Measurements from ENCODE around the gene NPBWR2.

Gene NPBWR2

DNA sequence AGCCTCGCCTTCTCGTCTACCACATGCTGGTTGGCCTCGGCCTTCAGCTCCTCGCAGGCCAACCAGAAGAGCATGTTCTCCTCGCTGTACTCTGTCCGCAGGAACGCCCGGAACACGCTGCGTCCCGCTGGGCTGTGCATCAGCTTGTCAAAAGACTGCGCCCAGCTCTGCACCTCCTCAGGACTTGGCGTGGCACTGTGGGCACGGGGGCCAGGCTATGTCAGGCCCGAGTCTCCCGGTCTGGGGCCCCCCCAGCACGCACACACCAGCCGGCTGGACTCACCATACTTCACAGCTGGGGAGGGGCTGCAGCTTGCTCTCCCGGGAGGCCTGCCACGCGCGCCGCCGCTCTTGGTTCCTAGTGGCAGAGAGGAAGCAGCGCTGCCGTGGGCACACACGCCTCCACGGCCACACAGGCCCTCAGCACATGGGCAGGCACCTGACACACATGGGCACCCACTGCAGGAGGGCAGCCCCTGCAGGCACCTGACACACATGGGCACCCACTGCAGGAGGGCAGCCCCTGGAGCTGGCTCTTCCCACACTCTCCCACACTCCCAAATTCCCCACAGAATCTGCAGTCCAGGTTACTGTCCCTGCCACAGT lies 33.1 kb downstream of the NPBWR2 start:
- TF ChIP-seq, protein P1, sequence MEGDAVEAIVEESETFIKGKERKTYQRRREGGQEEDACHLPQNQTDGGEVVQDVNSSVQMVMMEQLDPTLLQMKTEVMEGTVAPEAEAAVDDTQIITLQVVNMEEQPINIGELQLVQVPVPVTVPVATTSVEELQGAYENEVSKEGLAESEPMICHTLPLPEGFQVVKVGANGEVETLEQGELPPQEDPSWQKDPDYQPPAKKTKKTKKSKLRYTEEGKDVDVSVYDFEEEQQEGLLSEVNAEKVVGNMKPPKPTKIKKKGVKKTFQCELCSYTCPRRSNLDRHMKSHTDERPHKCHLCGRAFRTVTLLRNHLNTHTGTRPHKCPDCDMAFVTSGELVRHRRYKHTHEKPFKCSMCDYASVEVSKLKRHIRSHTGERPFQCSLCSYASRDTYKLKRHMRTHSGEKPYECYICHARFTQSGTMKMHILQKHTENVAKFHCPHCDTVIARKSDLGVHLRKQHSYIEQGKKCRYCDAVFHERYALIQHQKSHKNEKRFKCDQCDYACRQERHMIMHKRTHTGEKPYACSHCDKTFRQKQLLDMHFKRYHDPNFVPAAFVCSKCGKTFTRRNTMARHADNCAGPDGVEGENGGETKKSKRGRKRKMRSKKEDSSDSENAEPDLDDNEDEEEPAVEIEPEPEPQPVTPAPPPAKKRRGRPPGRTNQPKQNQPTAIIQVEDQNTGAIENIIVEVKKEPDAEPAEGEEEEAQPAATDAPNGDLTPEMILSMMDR (conservative IDR thresholded peaks at IDR 0.05), result no peak

DNA sequence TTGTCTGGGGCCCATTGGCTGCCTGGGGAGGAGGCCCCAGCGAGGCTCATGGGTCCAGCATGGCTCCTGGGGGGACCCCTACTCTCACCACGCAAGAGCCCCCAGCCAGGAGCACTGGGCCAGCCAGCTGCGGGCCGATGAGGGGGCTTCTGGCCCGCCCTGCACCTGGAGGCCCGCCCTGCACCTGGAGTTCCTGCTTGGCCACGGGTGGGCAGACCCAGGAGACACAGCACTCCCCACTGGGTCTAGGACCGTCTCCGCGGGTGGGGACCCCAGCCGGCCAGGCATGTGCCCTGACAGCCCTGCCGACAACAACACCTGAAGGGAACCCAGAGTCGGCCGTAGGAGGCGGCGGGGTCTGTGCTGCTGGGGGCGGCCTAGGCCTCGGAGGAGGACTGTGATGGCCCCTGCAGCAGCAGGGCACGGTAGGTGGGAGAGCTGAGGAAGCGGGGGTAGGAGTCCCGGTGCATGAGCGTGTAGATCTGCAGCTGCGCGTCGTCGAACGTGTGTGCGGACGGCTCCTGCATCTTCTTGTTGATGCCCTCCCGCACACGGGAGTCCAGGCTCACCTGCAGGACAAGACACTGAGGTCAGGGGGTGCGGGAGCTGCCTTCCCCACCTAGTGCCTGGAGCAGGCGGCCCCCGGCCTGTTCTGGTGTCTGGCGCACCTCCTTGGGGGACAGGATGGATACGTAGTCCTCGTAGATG lies 33.7 kb downstream of the NPBWR2 start:
- no peak overlapping the region for H3K27ac ChIP-seq
- TF ChIP-seq, protein P1 (conservative IDR thresholded peaks at IDR 0.05), result no peak

More for the DNA sequence above, 33.1 kb downstream of the NPBWR2 start:
- H3K27ac ChIP-seq, result no peak overlapping the region

DNA sequence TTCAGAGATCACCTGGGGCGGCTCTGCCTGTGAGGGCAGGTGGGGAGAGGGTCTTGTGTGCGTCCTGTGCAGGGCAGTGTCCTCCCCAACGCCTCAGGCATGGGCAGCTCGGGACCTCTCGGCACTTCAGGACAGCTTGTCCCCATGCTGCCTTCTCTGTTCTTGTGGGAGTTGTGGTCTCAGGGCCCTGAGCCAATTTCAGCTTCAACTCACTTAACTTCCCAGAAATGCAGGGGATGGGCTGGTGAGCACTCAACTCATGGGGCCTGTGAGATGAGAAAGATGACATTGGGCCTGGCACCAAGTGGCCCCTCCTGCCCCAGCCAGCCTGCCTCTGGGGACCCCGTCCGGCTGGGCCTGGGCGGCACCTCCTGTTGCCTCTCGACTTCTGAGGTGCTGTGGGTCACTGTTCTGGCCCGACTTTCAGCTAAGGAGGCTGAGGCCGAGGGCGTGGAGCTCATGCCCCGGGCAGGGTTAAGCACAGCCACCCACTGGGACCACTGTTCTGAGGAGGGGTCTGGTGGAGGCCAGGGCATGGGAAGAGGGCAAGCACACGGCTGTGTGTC lies 34.8 kb downstream of the NPBWR2 start:
- TF ChIP-seq, protein P1 (conservative IDR thresholded peaks at IDR 0.05), result no peak
- no peak overlapping the region for H3K27ac ChIP-seq

DNA sequence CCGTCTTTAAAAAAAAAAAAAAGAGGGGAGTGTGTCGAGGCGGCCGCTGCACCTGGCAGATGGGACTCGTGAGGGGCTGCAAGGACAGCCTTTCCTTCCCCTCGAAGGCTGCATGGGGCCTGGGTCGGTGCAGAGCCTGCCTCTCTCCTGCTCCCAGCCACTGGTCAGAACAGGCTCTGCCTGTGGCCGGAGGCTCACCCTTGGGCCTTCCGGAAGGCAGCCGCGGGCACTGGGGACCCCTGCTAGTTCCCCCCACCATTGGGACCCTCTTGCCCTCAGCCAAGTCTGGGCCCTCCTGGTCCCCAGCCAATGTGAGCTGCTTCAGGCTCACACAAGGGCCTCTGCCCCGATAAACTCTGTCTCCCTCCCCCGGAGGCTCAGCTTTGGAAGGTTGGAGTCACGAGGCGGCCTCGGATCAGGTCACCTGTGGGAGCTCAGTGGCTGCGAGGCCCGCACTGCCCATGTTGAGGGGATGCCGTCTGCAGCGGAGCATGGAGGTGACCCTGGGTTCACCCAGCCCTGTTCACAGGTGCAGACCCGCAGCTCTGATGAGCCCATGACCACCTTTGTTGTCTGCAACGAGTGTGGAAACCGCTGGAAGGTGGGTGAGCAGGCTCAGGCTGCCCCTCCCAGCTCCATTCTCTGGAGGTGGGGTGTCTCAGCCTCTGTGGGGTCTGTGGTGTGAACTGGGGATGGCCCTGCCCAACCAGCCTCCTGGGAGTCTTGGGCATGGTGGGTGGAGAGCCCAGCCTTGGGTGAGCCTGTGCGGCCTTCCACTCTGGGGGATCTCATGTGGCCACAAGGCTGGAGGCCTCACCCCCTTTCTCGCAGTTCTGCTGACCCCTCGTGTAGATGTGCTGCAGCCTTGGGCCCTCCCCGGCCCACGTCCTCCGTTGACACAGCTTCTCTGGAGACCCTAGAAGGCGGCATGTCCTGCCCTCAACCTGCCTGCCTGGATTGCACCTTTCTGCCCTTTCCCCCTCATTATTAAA lies 35.7 kb downstream of the NPBWR2 start:
- H3K27ac ChIP-seq, result no peak overlapping the region
- TF ChIP-seq, protein P1 (conservative IDR thresholded peaks at IDR 0.05), result no peak

DNA sequence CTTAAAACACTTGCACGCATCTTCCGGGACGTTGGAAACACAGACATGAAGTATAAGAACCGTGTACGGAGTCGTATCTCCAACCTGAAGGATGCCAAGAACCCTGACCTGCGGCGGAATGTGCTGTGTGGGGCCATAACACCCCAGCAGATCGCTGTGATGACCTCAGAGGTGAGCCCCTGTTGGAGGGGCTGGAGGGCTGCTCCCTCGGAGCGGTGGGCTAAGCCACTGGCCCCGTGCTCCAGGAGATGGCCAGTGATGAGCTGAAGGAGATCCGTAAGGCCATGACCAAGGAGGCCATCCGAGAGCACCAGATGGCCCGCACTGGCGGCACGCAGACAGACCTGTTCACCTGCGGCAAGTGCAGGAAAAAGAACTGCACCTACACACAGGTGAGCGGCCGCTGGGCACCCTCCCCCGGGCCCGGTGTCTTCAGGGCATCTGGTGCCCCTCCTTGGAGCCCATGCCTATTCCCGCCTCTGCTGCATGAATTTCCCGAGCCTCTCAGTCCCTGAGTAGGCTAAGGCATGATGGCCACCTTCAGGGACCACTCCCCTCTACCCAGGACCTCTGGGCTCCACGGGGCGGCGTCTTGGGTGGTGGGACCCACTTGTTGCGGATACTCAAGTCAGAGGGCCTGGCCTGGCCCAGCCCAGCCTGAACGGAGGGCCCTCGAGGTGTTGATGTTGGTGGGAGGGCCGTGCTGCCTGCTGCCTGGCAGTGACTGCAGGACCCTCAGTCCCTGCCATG lies 36.9 kb downstream of the NPBWR2 start:
- H3K27ac ChIP-seq, result no peak overlapping the region
- TF ChIP-seq, protein P1 (conservative IDR thresholded peaks at IDR 0.05), result no peak

DNA sequence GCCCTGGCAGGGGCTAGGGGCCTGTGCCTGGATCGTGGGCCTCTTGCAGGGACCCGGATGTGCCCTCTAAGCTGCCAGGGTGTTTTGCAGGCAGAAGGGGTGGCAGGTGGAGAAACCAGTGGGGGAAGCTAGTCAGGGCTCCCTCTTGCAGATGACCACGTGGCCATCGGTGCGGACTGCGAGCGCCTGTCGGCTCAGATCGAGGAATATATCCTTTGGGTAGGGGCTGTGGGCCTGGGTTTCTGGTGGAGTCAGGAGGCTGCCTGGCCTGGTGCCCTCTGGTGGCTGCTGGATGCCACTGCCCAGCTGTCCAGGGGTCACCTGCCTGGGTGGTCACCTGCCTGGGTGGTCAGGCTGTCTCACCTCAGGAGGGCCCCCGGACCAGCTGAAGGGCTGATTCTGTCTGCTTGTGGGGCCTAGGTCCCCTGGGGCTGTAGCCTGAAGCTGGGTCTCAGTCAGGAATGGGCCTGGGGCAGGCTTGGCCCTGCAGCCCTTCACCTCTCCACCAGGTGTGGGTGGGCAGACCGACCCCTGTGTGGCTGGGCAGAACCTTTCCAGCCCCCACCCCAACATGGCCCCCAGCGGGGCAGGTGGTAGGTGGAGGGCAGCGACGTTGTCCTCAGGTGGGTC lies 37.6 kb downstream of the NPBWR2 start:
- H3K27ac ChIP-seq, result no peak overlapping the region
- TF ChIP-seq, protein P1 (conservative IDR thresholded peaks at IDR 0.05), result peak; percentile 97
